Measurements from ENCODE around the gene TCF7L2.

- TF ChIP-seq EZH2 (IDR thresholded peaks at IDR 0.05; ENCODE audit: low read length, unreplicated experiment) (no peak), CTCF (conservative IDR thresholded peaks at IDR 0.05; ENCODE audit: low read depth, low read length) (no peak)
Observed at GRCh38 chr10:113096128-113096996, 146.3 kb downstream of the TCF7L2 start.

All from PC-3 (cell line).